ENCODE data around the gene SNX32. TPM values are rescaled to one million over a fixed set of nuclear protein-coding genes. Genes with fewer than 3 reads are reported as not detected.

Gene SNX32
- total and polyA plus RNA-seq, 9 of the 15 experiments (the other 6 are each of a cell fraction or from before 2014, with no cell fraction given) = 0.03 TPM; not detected in 7

DNA sequence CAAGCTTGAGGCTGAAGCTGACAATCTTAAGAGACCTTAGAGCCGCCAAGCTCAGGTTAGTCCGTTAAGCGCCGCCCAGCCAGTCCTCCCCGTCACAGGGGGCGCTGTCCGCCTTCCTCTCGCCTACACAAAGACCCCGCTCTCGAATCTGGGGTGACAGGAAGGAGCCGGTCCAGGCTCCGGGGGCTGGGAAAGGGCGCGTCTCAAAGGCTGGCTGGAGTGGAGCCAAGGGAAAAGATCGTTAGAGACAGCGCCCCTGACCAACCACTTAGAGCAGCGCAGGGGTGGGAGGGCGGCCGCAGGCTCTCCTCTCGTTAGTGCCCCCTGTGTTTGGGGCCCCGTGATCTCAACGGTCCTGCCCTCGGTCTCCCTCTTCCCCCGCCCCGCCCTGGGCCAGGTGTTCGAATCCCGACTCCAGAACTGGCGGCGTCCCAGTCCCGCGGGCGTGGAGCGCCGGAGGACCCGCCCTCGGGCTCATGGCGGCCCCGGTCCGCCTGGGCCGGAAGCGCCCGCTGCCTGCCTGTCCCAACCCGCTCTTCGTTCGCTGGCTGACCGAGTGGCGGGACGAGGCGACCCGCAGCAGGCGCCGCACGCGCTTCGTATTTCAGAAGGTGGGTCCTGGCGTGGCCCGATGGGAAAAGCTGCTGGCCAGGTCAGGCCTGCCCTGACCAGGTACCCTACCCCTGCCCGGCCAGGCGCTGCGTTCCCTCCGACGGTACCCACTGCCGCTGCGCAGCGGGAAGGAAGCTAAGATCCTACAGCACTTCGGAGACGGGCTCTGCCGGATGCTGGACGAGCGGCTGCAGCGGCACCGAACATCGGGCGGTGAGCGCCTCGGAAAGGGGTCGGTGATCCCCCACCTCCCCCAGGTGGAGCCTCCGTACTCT, 26.8 kb downstream of the SNX32 start, which contains the start of gene MUS81 (continued):
- TF ChIP-seq, protein P1, sequence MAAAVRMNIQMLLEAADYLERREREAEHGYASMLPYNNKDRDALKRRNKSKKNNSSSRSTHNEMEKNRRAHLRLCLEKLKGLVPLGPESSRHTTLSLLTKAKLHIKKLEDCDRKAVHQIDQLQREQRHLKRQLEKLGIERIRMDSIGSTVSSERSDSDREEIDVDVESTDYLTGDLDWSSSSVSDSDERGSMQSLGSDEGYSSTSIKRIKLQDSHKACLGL (CRISPR knock-in tag; IDR thresholded peaks at IDR 0.05; ENCODE audit: borderline replicate concordance, poor library complexity, severe bottlenecking) = no peak
- TF ChIP-seq, protein P2, sequence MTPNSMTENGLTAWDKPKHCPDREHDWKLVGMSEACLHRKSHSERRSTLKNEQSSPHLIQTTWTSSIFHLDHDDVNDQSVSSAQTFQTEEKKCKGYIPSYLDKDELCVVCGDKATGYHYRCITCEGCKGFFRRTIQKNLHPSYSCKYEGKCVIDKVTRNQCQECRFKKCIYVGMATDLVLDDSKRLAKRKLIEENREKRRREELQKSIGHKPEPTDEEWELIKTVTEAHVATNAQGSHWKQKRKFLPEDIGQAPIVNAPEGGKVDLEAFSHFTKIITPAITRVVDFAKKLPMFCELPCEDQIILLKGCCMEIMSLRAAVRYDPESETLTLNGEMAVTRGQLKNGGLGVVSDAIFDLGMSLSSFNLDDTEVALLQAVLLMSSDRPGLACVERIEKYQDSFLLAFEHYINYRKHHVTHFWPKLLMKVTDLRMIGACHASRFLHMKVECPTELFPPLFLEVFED (CRISPR knock-in tag; conservative IDR thresholded peaks at IDR 0.05) = 0 out of 2 replicates have a peak, but pooled peaks have one; percentile 2
- TF ChIP-seq, protein P3, sequence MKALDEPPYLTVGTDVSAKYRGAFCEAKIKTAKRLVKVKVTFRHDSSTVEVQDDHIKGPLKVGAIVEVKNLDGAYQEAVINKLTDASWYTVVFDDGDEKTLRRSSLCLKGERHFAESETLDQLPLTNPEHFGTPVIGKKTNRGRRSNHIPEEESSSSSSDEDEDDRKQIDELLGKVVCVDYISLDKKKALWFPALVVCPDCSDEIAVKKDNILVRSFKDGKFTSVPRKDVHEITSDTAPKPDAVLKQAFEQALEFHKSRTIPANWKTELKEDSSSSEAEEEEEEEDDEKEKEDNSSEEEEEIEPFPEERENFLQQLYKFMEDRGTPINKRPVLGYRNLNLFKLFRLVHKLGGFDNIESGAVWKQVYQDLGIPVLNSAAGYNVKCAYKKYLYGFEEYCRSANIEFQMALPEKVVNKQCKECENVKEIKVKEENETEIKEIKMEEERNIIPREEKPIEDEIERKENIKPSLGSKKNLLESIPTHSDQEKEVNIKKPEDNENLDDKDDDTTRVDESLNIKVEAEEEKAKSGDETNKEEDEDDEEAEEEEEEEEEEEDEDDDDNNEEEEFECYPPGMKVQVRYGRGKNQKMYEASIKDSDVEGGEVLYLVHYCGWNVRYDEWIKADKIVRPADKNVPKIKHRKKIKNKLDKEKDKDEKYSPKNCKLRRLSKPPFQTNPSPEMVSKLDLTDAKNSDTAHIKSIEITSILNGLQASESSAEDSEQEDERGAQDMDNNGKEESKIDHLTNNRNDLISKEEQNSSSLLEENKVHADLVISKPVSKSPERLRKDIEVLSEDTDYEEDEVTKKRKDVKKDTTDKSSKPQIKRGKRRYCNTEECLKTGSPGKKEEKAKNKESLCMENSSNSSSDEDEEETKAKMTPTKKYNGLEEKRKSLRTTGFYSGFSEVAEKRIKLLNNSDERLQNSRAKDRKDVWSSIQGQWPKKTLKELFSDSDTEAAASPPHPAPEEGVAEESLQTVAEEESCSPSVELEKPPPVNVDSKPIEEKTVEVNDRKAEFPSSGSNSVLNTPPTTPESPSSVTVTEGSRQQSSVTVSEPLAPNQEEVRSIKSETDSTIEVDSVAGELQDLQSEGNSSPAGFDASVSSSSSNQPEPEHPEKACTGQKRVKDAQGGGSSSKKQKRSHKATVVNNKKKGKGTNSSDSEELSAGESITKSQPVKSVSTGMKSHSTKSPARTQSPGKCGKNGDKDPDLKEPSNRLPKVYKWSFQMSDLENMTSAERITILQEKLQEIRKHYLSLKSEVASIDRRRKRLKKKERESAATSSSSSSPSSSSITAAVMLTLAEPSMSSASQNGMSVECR (CRISPR knock-in tag; IDR thresholded peaks at IDR 0.05) = peak; percentile 73
- TF ChIP-seq FOXP1 (CRISPR knock-in tag; IDR thresholded peaks at IDR 0.05) (no peak), RFX7 (CRISPR knock-in tag; IDR thresholded peaks at IDR 0.05) (no peak), DPF2 (IDR thresholded peaks at IDR 0.05) (no peak), ZC3H4 (CRISPR knock-in tag; IDR thresholded peaks at IDR 0.05; ENCODE audit: borderline replicate concordance) (peak; percentile 80), MYC (IDR thresholded peaks at IDR 0.05; ENCODE audit: low read depth, low read length) (peak; percentile 84), MYC (CRISPR knock-in tag; IDR thresholded peaks at IDR 0.05; ENCODE audit: borderline replicate concordance, low read depth) (no peak), EZH2 (IDR thresholded peaks at IDR 0.05; ENCODE audit: borderline replicate concordance, low read depth, low read length) (no peak), ZNF354B (CRISPR knock-in tag; IDR thresholded peaks at IDR 0.05) (no peak), MEF2D (tag; conservative IDR thresholded peaks at IDR 0.05; ENCODE audit: low read depth) (no peak; the same call in 1 of the 2 replicates), MXI1 (IDR thresholded peaks at IDR 0.05; ENCODE audit: low read depth, low read length) (no peak)
- TF ChIP-seq, protein P4, sequence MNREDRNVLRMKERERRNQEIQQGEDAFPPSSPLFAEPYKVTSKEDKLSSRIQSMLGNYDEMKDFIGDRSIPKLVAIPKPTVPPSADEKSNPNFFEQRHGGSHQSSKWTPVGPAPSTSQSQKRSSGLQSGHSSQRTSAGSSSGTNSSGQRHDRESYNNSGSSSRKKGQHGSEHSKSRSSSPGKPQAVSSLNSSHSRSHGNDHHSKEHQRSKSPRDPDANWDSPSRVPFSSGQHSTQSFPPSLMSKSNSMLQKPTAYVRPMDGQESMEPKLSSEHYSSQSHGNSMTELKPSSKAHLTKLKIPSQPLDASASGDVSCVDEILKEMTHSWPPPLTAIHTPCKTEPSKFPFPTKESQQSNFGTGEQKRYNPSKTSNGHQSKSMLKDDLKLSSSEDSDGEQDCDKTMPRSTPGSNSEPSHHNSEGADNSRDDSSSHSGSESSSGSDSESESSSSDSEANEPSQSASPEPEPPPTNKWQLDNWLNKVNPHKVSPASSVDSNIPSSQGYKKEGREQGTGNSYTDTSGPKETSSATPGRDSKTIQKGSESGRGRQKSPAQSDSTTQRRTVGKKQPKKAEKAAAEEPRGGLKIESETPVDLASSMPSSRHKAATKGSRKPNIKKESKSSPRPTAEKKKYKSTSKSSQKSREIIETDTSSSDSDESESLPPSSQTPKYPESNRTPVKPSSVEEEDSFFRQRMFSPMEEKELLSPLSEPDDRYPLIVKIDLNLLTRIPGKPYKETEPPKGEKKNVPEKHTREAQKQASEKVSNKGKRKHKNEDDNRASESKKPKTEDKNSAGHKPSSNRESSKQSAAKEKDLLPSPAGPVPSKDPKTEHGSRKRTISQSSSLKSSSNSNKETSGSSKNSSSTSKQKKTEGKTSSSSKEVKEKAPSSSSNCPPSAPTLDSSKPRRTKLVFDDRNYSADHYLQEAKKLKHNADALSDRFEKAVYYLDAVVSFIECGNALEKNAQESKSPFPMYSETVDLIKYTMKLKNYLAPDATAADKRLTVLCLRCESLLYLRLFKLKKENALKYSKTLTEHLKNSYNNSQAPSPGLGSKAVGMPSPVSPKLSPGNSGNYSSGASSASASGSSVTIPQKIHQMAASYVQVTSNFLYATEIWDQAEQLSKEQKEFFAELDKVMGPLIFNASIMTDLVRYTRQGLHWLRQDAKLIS (CRISPR knock-in tag; IDR thresholded peaks at IDR 0.05) = peak; percentile 6; the same call in 1 of the 2 replicates
- TF ChIP-seq, protein P5, sequence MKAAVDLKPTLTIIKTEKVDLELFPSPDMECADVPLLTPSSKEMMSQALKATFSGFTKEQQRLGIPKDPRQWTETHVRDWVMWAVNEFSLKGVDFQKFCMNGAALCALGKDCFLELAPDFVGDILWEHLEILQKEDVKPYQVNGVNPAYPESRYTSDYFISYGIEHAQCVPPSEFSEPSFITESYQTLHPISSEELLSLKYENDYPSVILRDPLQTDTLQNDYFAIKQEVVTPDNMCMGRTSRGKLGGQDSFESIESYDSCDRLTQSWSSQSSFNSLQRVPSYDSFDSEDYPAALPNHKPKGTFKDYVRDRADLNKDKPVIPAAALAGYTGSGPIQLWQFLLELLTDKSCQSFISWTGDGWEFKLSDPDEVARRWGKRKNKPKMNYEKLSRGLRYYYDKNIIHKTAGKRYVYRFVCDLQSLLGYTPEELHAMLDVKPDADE (conservative IDR thresholded peaks at IDR 0.05; ENCODE audit: control insufficient read depth, low read depth, low read length) = peak; percentile 13; the same call in 1 of the 2 replicates
